HG03342 (cell line): ENCODE measurements around the gene UPB1.
A peak's percentile ranks its signal among the peaks of the same experiment; 100 is the strongest.
"Not testable (repeated sequence)": the region's sequence is repeated elsewhere in the genome, so short reads cannot be mapped to it uniquely, and the experiment has no call there.

ENCODE experiments used
- ATAC-seq: cut with Tn5 transposase; IDR thresholded peaks from one replicate; pipeline ENCODE4 v1.9.1; 2021; ENCODE audit warnings: mild to moderate bottlenecking, moderate library complexity; ENCODE audit not compliant: unreplicated experiment

UPB1 gene

GRCh38 chr22:24481641-24482040 lies 13.5 kb upstream of the UPB1 start:
- ATAC-seq = no peak

- no peak for ATAC-seq
These were observed 12.6 kb upstream of the UPB1 start for GRCh38 chr22:24482575-24482974.

- no peak for ATAC-seq
These were observed 12.1 kb upstream of the UPB1 start for GRCh38 chr22:24482998-24483397.

GRCh38 chr22:24483976-24484545 lies 11.1 kb upstream of the UPB1 start:
- ATAC-seq = no peak

GRCh38 chr22:24485170-24485569 lies 10.0 kb upstream of the UPB1 start:
- no peak for ATAC-seq

- ATAC-seq = no peak
These were observed 9.5 kb upstream of the UPB1 start for GRCh38 chr22:24485608-24486007.

GRCh38 chr22:24486501-24486921 lies 8.6 kb upstream of the UPB1 start:
- no peak for ATAC-seq

- ATAC-seq = no peak
These were observed 6.1 kb upstream of the UPB1 start for GRCh38 chr22:24489011-24489410.

GRCh38 chr22:24489434-24489833 lies 5.7 kb upstream of the UPB1 start:
- ATAC-seq = not testable (repeated sequence)

- no peak for ATAC-seq
These were observed 2.7 kb upstream of the UPB1 start for GRCh38 chr22:24492391-24492790.

- ATAC-seq = no peak
These were observed 985 bp upstream of the UPB1 start for GRCh38 chr22:24494167-24494527.

- no peak for ATAC-seq
These were observed 188 bp downstream of the UPB1 start for GRCh38 chr22:24495365-24495675.

- no peak for ATAC-seq
These were observed 1.1 kb downstream of the UPB1 start for GRCh38 chr22:24496234-24496633.

- no peak for ATAC-seq
These were observed 1.5 kb downstream of the UPB1 start for GRCh38 chr22:24496661-24497060.

- no peak for ATAC-seq
These were observed 2.7 kb downstream of the UPB1 start for GRCh38 chr22:24497841-24498258.

- no peak for ATAC-seq
These were observed 3.7 kb downstream of the UPB1 start for GRCh38 chr22:24498824-24499223.

- no peak for ATAC-seq
These were observed 4.7 kb downstream of the UPB1 start for GRCh38 chr22:24499706-24500276.

GRCh38 chr22:24500277-24500820 lies 5.2 kb downstream of the UPB1 start:
- ATAC-seq = no peak

GRCh38 chr22:24501301-24502005 lies 6.3 kb downstream of the UPB1 start:
- no peak for ATAC-seq

GRCh38 chr22:24502034-24502433 lies 6.9 kb downstream of the UPB1 start:
- ATAC-seq = no peak

GRCh38 chr22:24502541-24502940 lies 7.4 kb downstream of the UPB1 start:
- no peak for ATAC-seq

GRCh38 chr22:24503137-24503842 lies 8.2 kb downstream of the UPB1 start:
- peak; percentile 60 for ATAC-seq
